UCSD-AML1 (cell line): ENCODE data around the gene PPARA.

ENCODE experiments used
- DNase-seq: peaks from one replicate; lab custom pipeline; 2025; ENCODE audit not compliant: unreplicated experiment; lab: John Stamatoyannopoulos, UW

The PPARA gene

GRCh38 chr22:46290121-46290842 lies 140.0 kb downstream of the PPARA start:
- DNase-seq = no peak

- DNase-seq = no peak
These were observed 140.8 kb downstream of the PPARA start for GRCh38 chr22:46290843-46291785.

- DNase-seq = no peak
These were observed 141.8 kb downstream of the PPARA start for GRCh38 chr22:46292173-46292572.

GRCh38 chr22:46292732-46293131 lies 142.4 kb downstream of the PPARA start:
- DNase-seq = no peak
